K562 (cell line): ENCODE data around the gene KMO.

ENCODE experiments used
- CTCF ChIP-seq, 3 experiments: IDR thresholded peaks in 2 of 3; conservative IDR thresholded peaks in 1 of 3; 2 replicates each; pipeline ENCODE4 v1.5.1; 2011 to 2012; ENCODE audit warnings: low read length in 3 of 3, mild to moderate bottlenecking in 3 of 3, control low read depth in 2 of 3, improper control_type of control experiment in 1 of 3, inconsistent platforms in 1 of 3, low read depth in 1 of 3, mixed read lengths in 1 of 3, moderate library complexity in 1 of 3; ENCODE audit not compliant: insufficient read depth in 2 of 3
- ELK1 ChIP-seq: sonication (generic); formaldehyde crosslinking; IDR thresholded peaks from 2 replicates; pipeline ENCODE4 v1.8.1; 2022; ENCODE audit warnings: missing genetic modification reagents
- KDM4B ChIP-seq, 2 experiments: fragments of 450-650 bp in 1 of 2; sonication (generic) in 1 of 2; IDR thresholded peaks; 2 replicates each; pipeline ENCODE4 v1.6.1; 2016 to 2017; ENCODE audit warnings: borderline replicate concordance in 2 of 2, antibody characterized with exemption in 1 of 2, low read depth in 1 of 2, mild to moderate bottlenecking in 1 of 2
- RFX5 ChIP-seq: IDR thresholded peaks from 2 replicates; pipeline ENCODE4 v1.6.1; 2011; ENCODE audit warnings: low read depth, mild to moderate bottlenecking, improper control_type of control experiment, low read length
- TCF3 ChIP-seq: sonication (generic); formaldehyde crosslinking; IDR thresholded peaks from 2 replicates; pipeline ENCODE4 v1.4.0; 2020; ENCODE audit warnings: mild to moderate bottlenecking, missing genetic modification reagents
- TCF7L2 ChIP-seq: fragments of 150-350 bp; IDR thresholded peaks from 2 replicates; pipeline ENCODE4 v1.6.1; 2016; ENCODE audit warnings: low read depth, mild to moderate bottlenecking, low read length, moderate library complexity

GRCh38 chr1:241482761-241483250, 49.4 kb upstream of the KMO start:
- TF ChIP-seq TCF7L2 (no peak), TCF3 (CRISPR knock-in tag) (no peak), KDM4B (IDR thresholded peaks at IDR 0.05; ENCODE audit: borderline replicate concordance in 2 of 2, low read depth in 1 of 2) (no peak), ELK1 (CRISPR knock-in tag) (no peak), CTCF (IDR thresholded peaks at IDR 0.05 in 2 of 3, conservative IDR thresholded peaks at IDR 0.05 in 1 of 3; ENCODE audit: insufficient read depth in 2 of 3, low read depth in 1 of 3, low read length in 3 of 3) (no peak), RFX5 (no peak)
